OCI-M1 (cell line): ENCODE data around the gene GFRA4.
"Not testable (repeated sequence)": the region's sequence is repeated elsewhere in the genome, so short reads cannot be mapped to it uniquely, and the experiment has no call there.

ENCODE experiments used
- DNase-seq: peaks from one replicate; lab custom pipeline; 2025; lab: John Stamatoyannopoulos, UW

The GFRA4 gene

GRCh38 chr20:3615171-3615840 lies 47.9 kb downstream of the GFRA4 start:
- DNase-seq: not testable (repeated sequence)

- no peak for DNase-seq
Measured at GRCh38 chr20:3614466-3614865, 48.7 kb downstream of the GFRA4 start.

GRCh38 chr20:3613821-3614440 lies 49.3 kb downstream of the GFRA4 start:
- no peak for DNase-seq

- peak; percentile 47 for DNase-seq
Measured at GRCh38 chr20:3612795-3613572, 50.2 kb downstream of the GFRA4 start.

GRCh38 chr20:3611901-3612300 lies 51.3 kb downstream of the GFRA4 start:
- no peak for DNase-seq
